Right kidney (tissue), 9 donors: ENCODE data around the gene KIAA1549.
"Not testable (repeated sequence)": the region's sequence is repeated elsewhere in the genome, so short reads cannot be mapped to it uniquely, and the experiment has no call there.

Experiments
- DNase-seq: peaks from one replicate; pipeline ENCODE4 v3.0.0-alpha.2; 2016
- long read RNA-seq, 8 donors: transcript quantifications; one replicate each; lab custom pipeline, GENCODE V29; 2026

KIAA1549 gene
- long read RNA-seq, donor 1, result 0 reads
- long read RNA-seq, donor 2, result 0 reads
- long read RNA-seq, donor 3, result 0 reads
- long read RNA-seq, donor 4, result 0 reads
- long read RNA-seq, donor 5, result 0 reads
- long read RNA-seq, donor 6, partial matches to known transcripts, result 5 of 5 reads
- long read RNA-seq, donor 6, other reads (novel, unspliced or antisense), result 0 of 5 reads
- long read RNA-seq, donor 7, partial matches to known transcripts, result 20 of 20 reads
- long read RNA-seq, donor 7, other reads (novel, unspliced or antisense), result 0 of 20 reads
- long read RNA-seq, donor 8, full-length matches to known transcripts, result 1 of 1 reads
- long read RNA-seq, donor 8, partial matches to known transcripts, result 0 of 1 reads
- long read RNA-seq, donor 8, other reads (novel, unspliced or antisense), result 0 of 1 reads

GRCh38 chr7:138981332-138982203 lies at the start of gene KIAA1549:
KIAA1549 (minus strand) TSS chr7:138981389; CDS start chr7:138981269, 120 bp downstream.
- peak; percentile 89 for DNase-seq

GRCh38 chr7:139029353-139029752 lies 48.2 kb upstream of the KIAA1549 start:
- DNase-seq, result no peak

- no peak for DNase-seq
These were observed 45.4 kb upstream of the KIAA1549 start for GRCh38 chr7:139026551-139026950.

- DNase-seq, result not testable (repeated sequence)
These were observed 44.7 kb upstream of the KIAA1549 start for GRCh38 chr7:139025861-139026260.

- no peak for DNase-seq
These were observed 41.9 kb upstream of the KIAA1549 start for GRCh38 chr7:139023076-139023475.

- no peak for DNase-seq
These were observed 41.1 kb upstream of the KIAA1549 start for GRCh38 chr7:139022286-139022685.

GRCh38 chr7:139018910-139019309 lies 37.7 kb upstream of the KIAA1549 start:
- no peak for DNase-seq

- no peak for DNase-seq
These were observed 35.8 kb upstream of the KIAA1549 start for GRCh38 chr7:139016931-139017511.

GRCh38 chr7:139011373-139011772 lies 30.2 kb upstream of the KIAA1549 start:
- no peak for DNase-seq

- no peak for DNase-seq
These were observed 23.3 kb upstream of the KIAA1549 start for GRCh38 chr7:139004321-139005090.

GRCh38 chr7:138999414-138999813 lies 18.2 kb upstream of the KIAA1549 start:
- no peak for DNase-seq

- DNase-seq, result no peak
These were observed 10.9 kb upstream of the KIAA1549 start for GRCh38 chr7:138992052-138992531.

- DNase-seq, result no peak
These were observed 6.5 kb upstream of the KIAA1549 start for GRCh38 chr7:138987686-138988085.

- no peak for DNase-seq
These were observed 1.0 kb upstream of the KIAA1549 start for GRCh38 chr7:138982204-138982623.

GRCh38 chr7:138980563-138981291 lies 462 bp downstream of the KIAA1549 start:
- DNase-seq, result peak; percentile 75

- peak; percentile 39 for DNase-seq
These were observed 1.1 kb downstream of the KIAA1549 start for GRCh38 chr7:138979988-138980562.

- DNase-seq, result no peak
These were observed 1.8 kb downstream of the KIAA1549 start for GRCh38 chr7:138979226-138979979.

- no peak for DNase-seq
These were observed 2.5 kb downstream of the KIAA1549 start for GRCh38 chr7:138978541-138979184.

GRCh38 chr7:138976161-138976560 lies 5.0 kb downstream of the KIAA1549 start:
- not testable (repeated sequence) for DNase-seq
